ENCODE measurements around the gene SCAPER.

Gene SCAPER

GRCh38 chr15:76674883-76675282 lies 230.3 kb downstream of the SCAPER start:
- DNase-seq (ENCODE audit: low spot score) = no peak

- no peak for DNase-seq (ENCODE audit: low spot score)
Measured at GRCh38 chr15:76669521-76670207, 235.5 kb downstream of the SCAPER start.

- DNase-seq (ENCODE audit: low spot score) = no peak
Measured at GRCh38 chr15:76668900-76669299, 236.2 kb downstream of the SCAPER start.

- DNase-seq (ENCODE audit: low spot score) = no peak
Measured at GRCh38 chr15:76667943-76668715, 237.0 kb downstream of the SCAPER start.

GRCh38 chr15:76664895-76665294 lies 240.2 kb downstream of the SCAPER start:
- no peak for DNase-seq (ENCODE audit: low spot score)

- DNase-seq (ENCODE audit: low spot score) = no peak
Measured at GRCh38 chr15:76664411-76664810, 240.7 kb downstream of the SCAPER start.

- no peak for DNase-seq (ENCODE audit: low spot score)
Measured at GRCh38 chr15:76663529-76663928, 241.6 kb downstream of the SCAPER start.

GRCh38 chr15:76648732-76649444 lies 256.3 kb downstream of the SCAPER start:
- DNase-seq (ENCODE audit: low spot score) = no peak

- no peak for DNase-seq (ENCODE audit: low spot score)
Measured at GRCh38 chr15:76647612-76648011, 257.5 kb downstream of the SCAPER start.

- no peak for DNase-seq (ENCODE audit: low spot score)
Measured at GRCh38 chr15:76644646-76645045, 260.5 kb downstream of the SCAPER start.

- no peak for DNase-seq (ENCODE audit: low spot score)
Measured at GRCh38 chr15:76642671-76643070, 262.5 kb downstream of the SCAPER start.

GRCh38 chr15:76637166-76637565 lies 268.0 kb downstream of the SCAPER start:
- no peak for DNase-seq (ENCODE audit: low spot score)

GRCh38 chr15:76636059-76636458 lies 269.1 kb downstream of the SCAPER start:
- no peak for DNase-seq (ENCODE audit: low spot score)

- no peak for DNase-seq (ENCODE audit: low spot score)
Measured at GRCh38 chr15:76626611-76627010, 278.5 kb downstream of the SCAPER start.

- no peak for DNase-seq (ENCODE audit: low spot score)
Measured at GRCh38 chr15:76625267-76625666, 279.9 kb downstream of the SCAPER start.

- DNase-seq (ENCODE audit: low spot score) = no peak
Measured at GRCh38 chr15:76614725-76615124, 290.4 kb downstream of the SCAPER start.

GRCh38 chr15:76588811-76589747 lies 316.1 kb downstream of the SCAPER start:
- no peak for DNase-seq (ENCODE audit: low spot score)

GRCh38 chr15:76585576-76585897 lies 319.6 kb downstream of the SCAPER start:
- DNase-seq (ENCODE audit: low spot score) = no peak

GRCh38 chr15:76584868-76585575 lies 320.1 kb downstream of the SCAPER start:
- DNase-seq (ENCODE audit: low spot score) = no peak

GRCh38 chr15:76582550-76582949 lies 322.6 kb downstream of the SCAPER start:
- DNase-seq (ENCODE audit: low spot score) = no peak

- no peak for DNase-seq (ENCODE audit: low spot score)
Measured at GRCh38 chr15:76577879-76578512, 327.1 kb downstream of the SCAPER start.

Data from hematopoietic multipotent progenitor cell treated with erythropoietin and hydrocortisone succinate and interleukin-3 and kit ligand, for 17 days (in vitro differentiated cells).